K562 (cell line): ENCODE data around the gene BHLHE40. TPM values are rescaled to one million over a fixed set of nuclear protein-coding genes. Genes with fewer than 3 reads are reported as not detected.
A peak's percentile ranks its signal among the peaks of the same experiment; 100 is the strongest.

Source experiments
- DPF2 ChIP-seq: fragments of 450-650 bp; IDR thresholded peaks from 2 replicates; pipeline ENCODE4 v1.6.1; 2016
- EP400 ChIP-seq: fragments of 450-650 bp; IDR thresholded peaks from 2 replicates; pipeline ENCODE4 v1.6.1; 2017; ENCODE audit warnings: antibody characterized with exemption, mild to moderate bottlenecking, moderate library complexity
- FOXJ3 ChIP-seq: sonication (generic); formaldehyde crosslinking; IDR thresholded peaks from 2 replicates; pipeline ENCODE4 v1.4.0; 2020; ENCODE audit warnings: mild to moderate bottlenecking, missing genetic modification reagents
- GABPB1 ChIP-seq: sonication (generic); formaldehyde crosslinking; IDR thresholded peaks from 2 replicates; pipeline ENCODE4 v1.8.0; 2022; ENCODE audit warnings: mild to moderate bottlenecking, missing genetic modification reagents
- KLF1 ChIP-seq: fragments of 450-650 bp; IDR thresholded peaks from 2 replicates; pipeline ENCODE4 v1.6.1; 2016; ENCODE audit warnings: missing genetic modification characterization, missing compliant biosample characterization
- MAFG ChIP-seq: fragments of 450-650 bp; conservative IDR thresholded peaks from 2 replicates; pipeline ENCODE4 v1.6.1; 2016; ENCODE audit warnings: missing genetic modification characterization, missing compliant biosample characterization
- MCM3 ChIP-seq: fragments of 450-650 bp; IDR thresholded peaks from 2 replicates; pipeline ENCODE4 v1.6.1; 2016
- MED1 ChIP-seq: sonication (generic); formaldehyde crosslinking; IDR thresholded peaks from 2 replicates; pipeline ENCODE4 v1.8.1; 2023; ENCODE audit warnings: missing genetic modification reagents, borderline replicate concordance
- MTA3 ChIP-seq: fragments of 450-650 bp; formaldehyde crosslinking; IDR thresholded peaks from 2 replicates; pipeline ENCODE4 v1.6.1; 2017; ENCODE audit warnings: mild to moderate bottlenecking, borderline replicate concordance
- NBN ChIP-seq: fragments of 450-650 bp; IDR thresholded peaks from 2 replicates; pipeline ENCODE4 v1.6.1; 2016; ENCODE audit warnings: low read depth, mild to moderate bottlenecking
- NFATC3 ChIP-seq: fragments of 450-650 bp; IDR thresholded peaks from 2 replicates; pipeline ENCODE4 v1.6.1; 2017; ENCODE audit warnings: mild to moderate bottlenecking
- PHF8 ChIP-seq: fragments of 200-600 bp; sonication (generic); IDR thresholded peaks from 2 replicates; pipeline ENCODE4 v1.6.1; 2012; ENCODE audit warnings: mixed run types, mild to moderate bottlenecking, inconsistent platforms, low read length, moderate library complexity, borderline replicate concordance
- PML ChIP-seq: IDR thresholded peaks from 2 replicates; pipeline ENCODE4 v1.6.1; 2012; ENCODE audit warnings: low read length, inconsistent platforms
- PRPF4 ChIP-seq: fragments of 200-400 bp; formaldehyde crosslinking; IDR thresholded peaks from one replicate; pipeline ENCODE4 v1.6.1; 2017; ENCODE audit warnings: low read length, low read depth, mild to moderate bottlenecking; ENCODE audit not compliant: insufficient read depth, poor library complexity, severe bottlenecking
- RBM22 ChIP-seq: fragments of 200-400 bp; formaldehyde crosslinking; IDR thresholded peaks from 2 replicates; pipeline ENCODE4 v1.6.1; 2018; ENCODE audit warnings: low read length, low read depth; ENCODE audit not compliant: poor library complexity, severe bottlenecking
- SMARCE1 ChIP-seq: fragments of 450-650 bp; IDR thresholded peaks from 2 replicates; pipeline ENCODE4 v1.7.1; 2016; ENCODE audit warnings: mild to moderate bottlenecking
- SREBF2 ChIP-seq: sonication (generic); formaldehyde crosslinking; IDR thresholded peaks from 2 replicates; pipeline ENCODE4 v1.4.0; 2020; ENCODE audit warnings: mild to moderate bottlenecking, missing genetic modification reagents
- TBL1XR1 ChIP-seq, 2 experiments: IDR thresholded peaks; 2 replicates each; pipeline ENCODE4 v1.6.1; 2012; ENCODE audit warnings: improper control_type of control experiment in 2 of 2, low read length in 2 of 2, mild to moderate bottlenecking in 1 of 2
- TCF15 ChIP-seq: fragments of 250-450 bp; sonication (Bioruptor Pico); IDR thresholded peaks from 2 replicates; pipeline ENCODE4 v1.8.0; 2022; ENCODE audit warnings: moderate library complexity, mild to moderate bottlenecking, inconsistent platforms
- ZBTB11 ChIP-seq, 3 experiments: fragments of 200-800 bp in 1 of 3; fragments of 250-450 bp in 1 of 3; fragments of 450-650 bp in 1 of 3; sonication (Bioruptor Pico) in 1 of 3; sonication (Bioruptor generic) in 1 of 3; formaldehyde crosslinking in 1 of 3; IDR thresholded peaks; 2 replicates each; pipeline versions ENCODE4 v1.6.1 to v1.8.0; 2016 to 2022; ENCODE audit warnings: mild to moderate bottlenecking in 2 of 3, missing genetic modification characterization in 2 of 3, missing compliant biosample characterization in 1 of 3, moderate library complexity in 1 of 3
- ZBTB17 ChIP-seq: fragments of 450-650 bp; formaldehyde crosslinking; IDR thresholded peaks from 2 replicates; pipeline ENCODE4 v1.4.0; 2020; ENCODE audit warnings: mild to moderate bottlenecking
- ZNF316 ChIP-seq: fragments of 450-650 bp; IDR thresholded peaks from 2 replicates; pipeline ENCODE4 v1.6.1; 2016
- ZNF778 ChIP-seq: fragments of 450-650 bp; formaldehyde crosslinking; IDR thresholded peaks from 2 replicates; pipeline ENCODE4 v1.4.0; 2020; ENCODE audit warnings: mild to moderate bottlenecking, moderate library complexity
- polyA plus RNA-seq, 8 experiments: library from polyadenylated mRNA; depleted of rRNA in 4 of 8; stranded (reverse) in 5 of 8; unstranded in 3 of 8; fragments of >200 nt; fragmentation: Nextera tagmentation in 2 of 8; fragmentation: Illumina TruSeq in 1 of 8; extraction: Ambion mirVana in 2 of 8; extraction: Trizol in 1 of 8; gene quantifications; 2 replicates each; pipeline versions ENCODE4 v1.2.1 to v1.2.3, GENCODE V29; 2011 to 2014; ENCODE audit warnings: inconsistent platforms in 1 of 8, missing spikeins in 1 of 8
- total RNA-seq, 7 experiments: library from RNA; depleted of rRNA in 6 of 7; stranded (reverse); fragments of >200 nt in 6 of 7; fragmentation: Illumina TruSeq in 2 of 7; extraction: Trizol in 2 of 7; gene quantifications; 2 replicates each; pipeline versions ENCODE4 v1.2.1 to v1.2.3, GENCODE V29; 2011 to 2021; ENCODE audit warnings: low replicate concordance in 1 of 7

The BHLHE40 gene
- total and polyA plus RNA-seq, 9 of the 15 experiments (the other 6 are each of a cell fraction or from before 2014, with no cell fraction given), result 12.0 to 83.9 (median 31.4) TPM

- TF ChIP-seq MED1 (CRISPR knock-in tag) (no peak), KLF1 (tag) (no peak), NFATC3 (no peak), SMARCE1 (0 out of 2 replicates have a peak, but pooled peaks have one; percentile 28), EP400 (no peak), ZNF778 (no peak), PML (no peak; the same call in 1 of the 2 replicates), NBN (peak; percentile 83; the same call in 1 of the 2 replicates), ZBTB11 (CRISPR knock-in tag; IDR thresholded peaks at IDR 0.05) (no peak), GABPB1 (peak; percentile 35; the same call in 1 of the 2 replicates), ZNF316 (no peak), TCF15 (CRISPR knock-in tag) (no peak), FOXJ3 (no peak), PRPF4 (no peak), ZBTB17 (peak; percentile 80), SREBF2 (CRISPR knock-in tag) (no peak), RBM22 (no peak), DPF2 (peak; percentile 70), PHF8 (no peak), MCM3 (no peak), TBL1XR1 (IDR thresholded peaks at IDR 0.05; ENCODE audit: low read length in 2 of 2) (peak in 1 of 2 experiments; percentile 45; a peak in 1 of 4 replicates), MAFG (tag) (peak; percentile 16; the same call in 1 of the 2 replicates), MTA3 (peak; percentile 91)
These were observed 3.1 kb upstream of the BHLHE40 start (continued) for GRCh38 chr3:4976109-4976508.
